Panc1 (cell line): Measurements from ENCODE around the gene LRP1B.

Experiments used
- TF ChIP-seq, protein P1 (sequence below): fragments of 450-650 bp; IDR thresholded peaks from 2 replicates; pipeline ENCODE4 v1.5.1; 2017; ENCODE audit warnings: mild to moderate bottlenecking
- TF ChIP-seq, protein P2 (sequence below), 2 experiments: IDR thresholded peaks; 2 replicates each; pipeline ENCODE4 v1.6.1; 2011 to 2012; ENCODE audit warnings: low read depth in 2 of 2, control low read depth in 1 of 2, low read length in 1 of 2, mild to moderate bottlenecking in 1 of 2, moderate library complexity in 1 of 2; ENCODE audit not compliant: insufficient read depth in 1 of 2

- TF ChIP-seq, protein P1, sequence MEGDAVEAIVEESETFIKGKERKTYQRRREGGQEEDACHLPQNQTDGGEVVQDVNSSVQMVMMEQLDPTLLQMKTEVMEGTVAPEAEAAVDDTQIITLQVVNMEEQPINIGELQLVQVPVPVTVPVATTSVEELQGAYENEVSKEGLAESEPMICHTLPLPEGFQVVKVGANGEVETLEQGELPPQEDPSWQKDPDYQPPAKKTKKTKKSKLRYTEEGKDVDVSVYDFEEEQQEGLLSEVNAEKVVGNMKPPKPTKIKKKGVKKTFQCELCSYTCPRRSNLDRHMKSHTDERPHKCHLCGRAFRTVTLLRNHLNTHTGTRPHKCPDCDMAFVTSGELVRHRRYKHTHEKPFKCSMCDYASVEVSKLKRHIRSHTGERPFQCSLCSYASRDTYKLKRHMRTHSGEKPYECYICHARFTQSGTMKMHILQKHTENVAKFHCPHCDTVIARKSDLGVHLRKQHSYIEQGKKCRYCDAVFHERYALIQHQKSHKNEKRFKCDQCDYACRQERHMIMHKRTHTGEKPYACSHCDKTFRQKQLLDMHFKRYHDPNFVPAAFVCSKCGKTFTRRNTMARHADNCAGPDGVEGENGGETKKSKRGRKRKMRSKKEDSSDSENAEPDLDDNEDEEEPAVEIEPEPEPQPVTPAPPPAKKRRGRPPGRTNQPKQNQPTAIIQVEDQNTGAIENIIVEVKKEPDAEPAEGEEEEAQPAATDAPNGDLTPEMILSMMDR: no peak
- TF ChIP-seq, protein P2, sequence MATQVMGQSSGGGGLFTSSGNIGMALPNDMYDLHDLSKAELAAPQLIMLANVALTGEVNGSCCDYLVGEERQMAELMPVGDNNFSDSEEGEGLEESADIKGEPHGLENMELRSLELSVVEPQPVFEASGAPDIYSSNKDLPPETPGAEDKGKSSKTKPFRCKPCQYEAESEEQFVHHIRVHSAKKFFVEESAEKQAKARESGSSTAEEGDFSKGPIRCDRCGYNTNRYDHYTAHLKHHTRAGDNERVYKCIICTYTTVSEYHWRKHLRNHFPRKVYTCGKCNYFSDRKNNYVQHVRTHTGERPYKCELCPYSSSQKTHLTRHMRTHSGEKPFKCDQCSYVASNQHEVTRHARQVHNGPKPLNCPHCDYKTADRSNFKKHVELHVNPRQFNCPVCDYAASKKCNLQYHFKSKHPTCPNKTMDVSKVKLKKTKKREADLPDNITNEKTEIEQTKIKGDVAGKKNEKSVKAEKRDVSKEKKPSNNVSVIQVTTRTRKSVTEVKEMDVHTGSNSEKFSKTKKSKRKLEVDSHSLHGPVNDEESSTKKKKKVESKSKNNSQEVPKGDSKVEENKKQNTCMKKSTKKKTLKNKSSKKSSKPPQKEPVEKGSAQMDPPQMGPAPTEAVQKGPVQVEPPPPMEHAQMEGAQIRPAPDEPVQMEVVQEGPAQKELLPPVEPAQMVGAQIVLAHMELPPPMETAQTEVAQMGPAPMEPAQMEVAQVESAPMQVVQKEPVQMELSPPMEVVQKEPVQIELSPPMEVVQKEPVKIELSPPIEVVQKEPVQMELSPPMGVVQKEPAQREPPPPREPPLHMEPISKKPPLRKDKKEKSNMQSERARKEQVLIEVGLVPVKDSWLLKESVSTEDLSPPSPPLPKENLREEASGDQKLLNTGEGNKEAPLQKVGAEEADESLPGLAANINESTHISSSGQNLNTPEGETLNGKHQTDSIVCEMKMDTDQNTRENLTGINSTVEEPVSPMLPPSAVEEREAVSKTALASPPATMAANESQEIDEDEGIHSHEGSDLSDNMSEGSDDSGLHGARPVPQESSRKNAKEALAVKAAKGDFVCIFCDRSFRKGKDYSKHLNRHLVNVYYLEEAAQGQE (IDR thresholded peaks at IDR 0.05; ENCODE audit: insufficient read depth in 1 of 2, low read depth in 2 of 2, low read length in 1 of 2): no peak
Observed at GRCh38 chr2:140988597-140988996, 1142.2 kb downstream of the LRP1B start.
